Ishikawa (cell line): Measurements from ENCODE around the gene MUC4.

ENCODE experiments used
- CEBPB ChIP-seq: IDR thresholded peaks from 2 replicates; pipeline ENCODE4 v1.6.1; 2012
- CREB1 ChIP-seq: IDR thresholded peaks from 2 replicates; pipeline ENCODE4 v1.6.1; 2012; ENCODE audit warnings: low read depth
- EGR1 ChIP-seq: IDR thresholded peaks from 2 replicates; pipeline ENCODE4 v1.6.1; 2012
- EP300 ChIP-seq: IDR thresholded peaks from 2 replicates; pipeline ENCODE4 v1.6.1; 2012; ENCODE audit warnings: borderline replicate concordance
- FOXM1 ChIP-seq: IDR thresholded peaks from 2 replicates; pipeline ENCODE4 v1.6.1; 2012; ENCODE audit warnings: low read depth, borderline replicate concordance
- NFIC ChIP-seq: IDR thresholded peaks from 2 replicates; pipeline ENCODE4 v1.6.1; 2012
- RAD21 ChIP-seq: IDR thresholded peaks from 2 replicates; pipeline ENCODE4 v1.6.1; 2012; ENCODE audit warnings: low read depth
- TAF1 ChIP-seq: IDR thresholded peaks from 2 replicates; pipeline ENCODE4 v1.6.1; 2012; ENCODE audit warnings: low read depth, mild to moderate bottlenecking
- TCF12 ChIP-seq: IDR thresholded peaks from 2 replicates; pipeline ENCODE4 v1.6.1; 2012; ENCODE audit warnings: low read depth
- TEAD4 ChIP-seq: IDR thresholded peaks from 2 replicates; pipeline ENCODE4 v1.6.1; 2012
- YY1 ChIP-seq: IDR thresholded peaks from 2 replicates; pipeline ENCODE4 v1.6.1; 2012; ENCODE audit warnings: low read depth
- ZBTB7A ChIP-seq: IDR thresholded peaks from 2 replicates; pipeline ENCODE4 v1.6.1; 2012; ENCODE audit warnings: low read depth
- TF ChIP-seq, protein P1 (sequence below): IDR thresholded peaks from 2 replicates; pipeline ENCODE4 v1.6.1; 2012; ENCODE audit warnings: low read depth, mild to moderate bottlenecking
- TF ChIP-seq, protein P2 (sequence below): IDR thresholded peaks from 2 replicates; pipeline ENCODE4 v1.6.1; 2012
- TF ChIP-seq, protein P3 (sequence below): IDR thresholded peaks from 2 replicates; pipeline ENCODE4 v1.6.1; 2012

Gene MUC4

DNA sequence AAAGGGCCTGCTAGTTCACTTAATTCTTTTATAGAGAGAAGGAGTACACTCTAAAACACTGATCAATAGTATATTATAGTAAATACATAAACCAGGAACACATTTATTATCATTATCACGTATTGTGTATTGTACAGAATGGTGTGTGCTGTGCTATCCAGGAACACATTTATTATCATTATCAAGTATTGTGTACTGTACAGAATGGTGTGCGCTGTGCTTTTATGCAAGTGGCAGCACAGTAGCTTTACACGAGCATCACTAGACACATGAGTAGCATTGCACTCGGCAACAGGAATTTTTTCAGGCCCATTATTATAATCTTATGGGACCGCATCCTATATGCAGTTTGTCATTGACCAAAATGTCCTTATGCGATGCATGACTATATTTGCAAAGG, 111.9 kb downstream of the MUC4 start:
- no peak for TF ChIP-seq EGR1
- TF ChIP-seq CEBPB: no peak
- no peak for TF ChIP-seq YY1
- no peak for TF ChIP-seq FOXM1
- no peak for TF ChIP-seq RAD21
- TF ChIP-seq TAF1: no peak

DNA sequence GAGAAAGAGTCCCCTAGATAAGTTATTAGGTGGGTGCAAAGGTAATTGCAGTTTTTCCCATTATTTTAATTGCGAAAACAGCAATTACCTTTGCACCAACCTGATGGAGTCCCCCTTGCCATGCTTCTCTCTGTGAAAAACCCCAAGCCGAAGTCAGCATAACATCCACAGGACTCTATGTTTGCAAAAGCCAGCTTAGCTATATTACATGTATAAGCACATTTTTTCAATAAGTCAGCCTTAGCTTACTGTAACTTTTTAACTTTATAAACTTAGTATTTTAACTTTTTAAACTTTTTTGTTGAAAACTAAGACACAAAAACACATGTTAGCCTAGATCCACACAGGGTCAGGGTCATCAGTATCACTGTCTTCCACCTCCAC, 112.3 kb downstream of the MUC4 start:
- TF ChIP-seq, protein P1, sequence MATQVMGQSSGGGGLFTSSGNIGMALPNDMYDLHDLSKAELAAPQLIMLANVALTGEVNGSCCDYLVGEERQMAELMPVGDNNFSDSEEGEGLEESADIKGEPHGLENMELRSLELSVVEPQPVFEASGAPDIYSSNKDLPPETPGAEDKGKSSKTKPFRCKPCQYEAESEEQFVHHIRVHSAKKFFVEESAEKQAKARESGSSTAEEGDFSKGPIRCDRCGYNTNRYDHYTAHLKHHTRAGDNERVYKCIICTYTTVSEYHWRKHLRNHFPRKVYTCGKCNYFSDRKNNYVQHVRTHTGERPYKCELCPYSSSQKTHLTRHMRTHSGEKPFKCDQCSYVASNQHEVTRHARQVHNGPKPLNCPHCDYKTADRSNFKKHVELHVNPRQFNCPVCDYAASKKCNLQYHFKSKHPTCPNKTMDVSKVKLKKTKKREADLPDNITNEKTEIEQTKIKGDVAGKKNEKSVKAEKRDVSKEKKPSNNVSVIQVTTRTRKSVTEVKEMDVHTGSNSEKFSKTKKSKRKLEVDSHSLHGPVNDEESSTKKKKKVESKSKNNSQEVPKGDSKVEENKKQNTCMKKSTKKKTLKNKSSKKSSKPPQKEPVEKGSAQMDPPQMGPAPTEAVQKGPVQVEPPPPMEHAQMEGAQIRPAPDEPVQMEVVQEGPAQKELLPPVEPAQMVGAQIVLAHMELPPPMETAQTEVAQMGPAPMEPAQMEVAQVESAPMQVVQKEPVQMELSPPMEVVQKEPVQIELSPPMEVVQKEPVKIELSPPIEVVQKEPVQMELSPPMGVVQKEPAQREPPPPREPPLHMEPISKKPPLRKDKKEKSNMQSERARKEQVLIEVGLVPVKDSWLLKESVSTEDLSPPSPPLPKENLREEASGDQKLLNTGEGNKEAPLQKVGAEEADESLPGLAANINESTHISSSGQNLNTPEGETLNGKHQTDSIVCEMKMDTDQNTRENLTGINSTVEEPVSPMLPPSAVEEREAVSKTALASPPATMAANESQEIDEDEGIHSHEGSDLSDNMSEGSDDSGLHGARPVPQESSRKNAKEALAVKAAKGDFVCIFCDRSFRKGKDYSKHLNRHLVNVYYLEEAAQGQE: no peak
- TF ChIP-seq TCF12: no peak
- TF ChIP-seq EGR1: no peak
- TF ChIP-seq TAF1: no peak
- TF ChIP-seq, protein P2, sequence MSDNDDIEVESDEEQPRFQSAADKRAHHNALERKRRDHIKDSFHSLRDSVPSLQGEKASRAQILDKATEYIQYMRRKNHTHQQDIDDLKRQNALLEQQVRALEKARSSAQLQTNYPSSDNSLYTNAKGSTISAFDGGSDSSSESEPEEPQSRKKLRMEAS: no peak
- no peak for TF ChIP-seq NFIC
- TF ChIP-seq CREB1: no peak
- no peak for TF ChIP-seq EP300
- no peak for TF ChIP-seq CEBPB
- no peak for TF ChIP-seq TEAD4
- TF ChIP-seq, protein P3, sequence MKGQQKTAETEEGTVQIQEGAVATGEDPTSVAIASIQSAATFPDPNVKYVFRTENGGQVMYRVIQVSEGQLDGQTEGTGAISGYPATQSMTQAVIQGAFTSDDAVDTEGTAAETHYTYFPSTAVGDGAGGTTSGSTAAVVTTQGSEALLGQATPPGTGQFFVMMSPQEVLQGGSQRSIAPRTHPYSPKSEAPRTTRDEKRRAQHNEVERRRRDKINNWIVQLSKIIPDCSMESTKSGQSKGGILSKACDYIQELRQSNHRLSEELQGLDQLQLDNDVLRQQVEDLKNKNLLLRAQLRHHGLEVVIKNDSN: no peak

DNA sequence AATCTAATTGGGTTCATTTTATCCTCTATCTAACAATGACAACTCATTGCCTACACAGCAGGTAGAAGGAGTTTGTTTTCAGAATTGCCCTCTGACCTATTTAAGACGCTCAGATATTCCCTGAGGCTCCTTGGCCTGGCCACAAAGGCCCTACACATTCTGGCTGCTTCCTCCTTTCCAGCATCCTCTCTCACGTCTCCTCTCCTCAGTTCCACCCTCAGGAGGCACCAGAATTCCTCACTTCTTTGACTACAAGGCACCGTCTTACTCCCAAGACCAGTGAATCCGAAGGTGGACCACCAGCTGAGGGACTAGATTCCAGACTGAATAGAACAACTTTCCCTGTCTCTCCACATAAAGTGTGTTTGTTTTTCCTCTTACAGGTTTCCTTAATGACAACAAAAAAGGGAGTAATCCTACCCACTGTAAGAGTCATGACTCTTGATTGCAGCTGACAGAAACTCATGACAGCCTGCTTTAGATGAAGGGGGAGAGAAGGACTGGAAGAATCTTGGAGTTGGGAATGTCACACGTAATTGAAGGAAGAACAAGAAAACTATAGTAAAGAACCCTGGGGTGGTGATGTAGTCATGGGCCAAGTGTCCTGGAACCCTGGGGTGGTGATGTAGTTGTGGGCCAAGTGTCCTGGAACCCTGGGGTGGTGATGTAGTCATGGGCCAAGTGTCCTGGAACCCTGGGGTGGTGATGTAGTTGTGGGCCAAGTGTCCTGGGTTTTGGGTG, 112.9 kb downstream of the MUC4 start:
- TF ChIP-seq TEAD4: no peak
- TF ChIP-seq YY1: no peak
- TF ChIP-seq, protein P3: no peak
- no peak for TF ChIP-seq CREB1
- no peak for TF ChIP-seq CEBPB

DNA sequence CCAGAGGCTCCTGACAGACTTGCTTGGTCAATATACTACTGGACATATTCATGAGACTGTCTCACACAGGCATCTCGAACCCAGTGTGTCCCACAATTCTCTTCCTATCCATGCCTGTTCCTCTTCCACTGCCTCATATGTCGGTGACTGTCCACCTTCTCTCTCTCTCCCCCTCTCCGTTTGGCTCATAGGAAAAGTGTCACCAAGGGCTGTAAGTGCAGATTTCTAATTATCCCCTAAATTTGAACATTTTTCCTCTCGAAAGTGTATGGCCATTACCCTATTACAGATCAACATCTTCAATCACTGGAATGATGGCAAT, 113.4 kb downstream of the MUC4 start:
- TF ChIP-seq FOXM1 (no peak), TAF1 (no peak), TEAD4 (no peak), ZBTB7A (no peak), EP300 (no peak), NFIC (no peak), EGR1 (no peak), YY1 (no peak)
- TF ChIP-seq, protein P3: no peak

DNA sequence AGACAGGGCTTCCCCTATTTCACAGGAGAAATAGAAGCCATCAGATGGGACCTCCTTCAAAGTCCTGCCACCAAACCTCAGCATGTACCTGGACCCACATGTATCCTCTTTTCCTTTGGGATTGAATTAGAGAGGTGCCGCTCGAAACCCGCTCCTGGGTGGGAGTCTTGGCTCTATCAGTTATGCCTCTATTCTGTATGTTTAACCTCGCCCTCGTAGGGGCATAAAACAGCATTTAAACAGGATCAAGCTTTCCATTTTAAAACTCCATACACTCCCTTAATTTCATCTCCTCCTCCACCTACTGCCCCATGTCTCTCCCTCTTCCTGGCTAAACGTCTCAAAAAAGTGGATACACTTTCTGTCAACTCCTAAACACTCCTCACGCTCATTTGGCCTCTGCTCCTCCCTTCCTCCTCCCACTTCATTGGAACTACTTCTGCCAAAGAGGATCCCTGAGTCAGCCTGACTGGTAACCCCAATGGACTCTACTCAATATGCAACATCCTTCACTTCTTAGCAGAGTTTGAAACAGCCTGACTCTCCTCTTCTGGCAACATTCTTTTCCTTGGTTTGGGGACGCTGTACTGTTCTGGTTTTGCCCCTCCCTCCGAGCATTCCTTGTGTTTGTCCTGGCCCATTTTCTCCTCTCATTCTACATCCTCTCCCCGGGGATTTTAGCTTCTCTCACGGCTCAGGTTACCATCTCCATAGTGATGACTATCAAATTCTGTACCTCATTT, 114.0 kb downstream of the MUC4 start:
- TF ChIP-seq FOXM1 (no peak), NFIC (0 out of 2 replicates have a peak, but pooled peaks have one; percentile 20), RAD21 (no peak), TAF1 (no peak), YY1 (no peak; the same call in 1 of the 2 replicates), CEBPB (no peak), CREB1 (no peak), EP300 (no peak), TCF12 (no peak), EGR1 (no peak), TEAD4 (peak; percentile 49; the same call in 1 of the 2 replicates), ZBTB7A (no peak)
- TF ChIP-seq, protein P3: no peak
- TF ChIP-seq, protein P1: no peak
